GM23338 (cell line): ENCODE measurements around the gene TTPAL. TPM values are rescaled to one million over a fixed set of nuclear protein-coding genes. Genes with fewer than 3 reads are reported as not detected.

Source experiments
- ATAC-seq: fragments of 200-7000 bp; cut with Tn5 transposase; 3 replicates; pipeline ENCODE4 v1.9.1; 2020
- DNase-seq: peaks from one replicate; pipeline ENCODE4 v3.0.0-alpha.2; 2015; ENCODE audit warnings: low spot score
- H2AFZ ChIP-seq: fragments of 200-600 bp; sonication (generic); 2 replicates; pipeline ENCODE4 v1.8.0; 2016; ENCODE audit warnings: antibody characterized with exemption, mild to moderate bottlenecking, moderate library complexity
- H3F3A ChIP-seq: fragments of 200-600 bp; sonication (generic); replicated peaks from 2 replicates; pipeline ENCODE4 v1.8.0; 2017; ENCODE audit warnings: antibody characterized with exemption, mixed run types, low read depth
- H3K27ac ChIP-seq: fragments of 200-600 bp; sonication (generic); 2 replicates; pipeline ENCODE4 v1.6.1; 2016; ENCODE audit warnings: low read depth
- H3K27me3 ChIP-seq: fragments of 200-600 bp; sonication (generic); 2 replicates; pipeline ENCODE4 v1.8.0; 2016; ENCODE audit warnings: mild to moderate bottlenecking, mixed run types, moderate library complexity; ENCODE audit not compliant: insufficient read depth
- H3K36me3 ChIP-seq: fragments of 200-600 bp; sonication (generic); 2 replicates; pipeline ENCODE4 v1.8.0; 2016; ENCODE audit warnings: mild to moderate bottlenecking; ENCODE audit not compliant: insufficient read depth
- H3K4me1 ChIP-seq: fragments of 200-600 bp; sonication (generic); 2 replicates; pipeline ENCODE4 v1.8.0; 2016; ENCODE audit warnings: mild to moderate bottlenecking, moderate library complexity; ENCODE audit not compliant: insufficient read depth
- H3K4me2 ChIP-seq: fragments of 200-600 bp; sonication (generic); 2 replicates; pipeline ENCODE4 v1.7.1; 2017; ENCODE audit warnings: mixed run types
- H3K4me3 ChIP-seq: fragments of 200-600 bp; sonication (generic); 2 replicates; pipeline ENCODE4 v1.6.1; 2016; ENCODE audit warnings: mixed run types
- H3K79me2 ChIP-seq: fragments of 200-600 bp; sonication (generic); replicated peaks from 2 replicates; pipeline ENCODE4 v1.8.0; 2017; ENCODE audit warnings: mild to moderate bottlenecking; ENCODE audit not compliant: insufficient read depth
- H3K9me2 ChIP-seq: fragments of 200-600 bp; sonication (generic); 2 replicates; pipeline ENCODE4 v1.8.0; 2017; ENCODE audit not compliant: insufficient read depth
- H4K20me1 ChIP-seq: fragments of 200-600 bp; sonication (generic); replicated peaks from 2 replicates; pipeline ENCODE4 v1.8.0; 2017; ENCODE audit warnings: mild to moderate bottlenecking; ENCODE audit not compliant: insufficient read depth
- H3K27ac Mint-ChIP-seq: 2 replicates; pipeline ENCODE4 v1.8.0; 2020; ENCODE audit warnings: inconsistent platforms, mild to moderate bottlenecking, moderate library complexity, mixed read lengths
- H3K27me3 Mint-ChIP-seq: 3 replicates; pipeline ENCODE4 v1.8.0; 2022; ENCODE audit warnings: low read depth, mild to moderate bottlenecking, moderate library complexity, mixed read lengths, inconsistent platforms; ENCODE audit not compliant: insufficient read depth, poor library complexity
- H3K36me3 Mint-ChIP-seq: 3 replicates; pipeline ENCODE4 v1.8.0; 2021; ENCODE audit warnings: low read depth, mild to moderate bottlenecking, inconsistent platforms, moderate library complexity, mixed read lengths
- H3K4me1 Mint-ChIP-seq: 3 replicates; pipeline ENCODE4 v1.8.0; 2020; ENCODE audit warnings: mild to moderate bottlenecking, inconsistent platforms, mixed read lengths
- H3K4me3 Mint-ChIP-seq: 3 replicates; pipeline ENCODE4 v1.8.0; 2021; ENCODE audit warnings: moderate library complexity, mild to moderate bottlenecking, inconsistent platforms, mixed read lengths
- H3K9me3 Mint-ChIP-seq: 3 replicates; pipeline ENCODE4 v1.8.0; 2020; ENCODE audit warnings: moderate library complexity, mild to moderate bottlenecking, inconsistent platforms, mixed read lengths
- CREB1 ChIP-seq: fragments of 250-450 bp; sonication (Bioruptor Pico); IDR thresholded peaks from 2 replicates; pipeline ENCODE4 v1.5.0; 2020; ENCODE audit warnings: low read depth, mild to moderate bottlenecking, moderate library complexity
- EZH2 ChIP-seq: fragments of 200-600 bp; sonication (generic); IDR thresholded peaks from one replicate; pipeline ENCODE4 v1.8.0; 2017; ENCODE audit warnings: antibody characterized with exemption, mild to moderate bottlenecking, low read depth; ENCODE audit not compliant: unreplicated experiment
- EZH2phosphoT487 ChIP-seq: fragments of 200-600 bp; sonication (generic); IDR thresholded peaks from one replicate; pipeline ENCODE4 v1.8.1; 2018; ENCODE audit warnings: antibody characterized with exemption; ENCODE audit not compliant: unreplicated experiment
- JUNB ChIP-seq: IDR thresholded peaks from one replicate; pipeline ENCODE4 v1.6.1; 2016; ENCODE audit warnings: antibody characterized with exemption; ENCODE audit not compliant: unreplicated experiment
- NANOG ChIP-seq: IDR thresholded peaks from 2 replicates; pipeline ENCODE4 v1.6.1; 2016; ENCODE audit warnings: antibody characterized with exemption, borderline replicate concordance
- POLR2AphosphoS5 ChIP-seq: IDR thresholded peaks from 2 replicates; pipeline ENCODE4 v1.6.1; 2016; ENCODE audit warnings: antibody characterized with exemption, low read depth
- STAT1 ChIP-seq: IDR thresholded peaks from one replicate; pipeline ENCODE4 v1.6.1; 2016; ENCODE audit warnings: antibody characterized with exemption; ENCODE audit not compliant: unreplicated experiment
- ZNF114 ChIP-seq: fragments of 250-450 bp; sonication (Bioruptor Pico); IDR thresholded peaks from 2 replicates; pipeline ENCODE4 v1.5.0; 2020; ENCODE audit warnings: mild to moderate bottlenecking, moderate library complexity
- ZNF331 ChIP-seq: fragments of 250-450 bp; sonication (Bioruptor Pico); IDR thresholded peaks from 2 replicates; pipeline ENCODE4 v1.5.0; 2020; ENCODE audit warnings: low read depth, mild to moderate bottlenecking, moderate library complexity
- polyA plus RNA-seq: library from polyadenylated mRNA; unstranded; fragments of >200 nt; fragmentation: Nextera tagmentation; extraction: Ambion mirVana; gene quantifications from 2 replicates; pipeline ENCODE4 v1.2.1, GENCODE V29; 2016
- total RNA-seq: library from RNA; depleted of rRNA; stranded (reverse); fragments of >200 nt; shearing (Covaris generic); gene quantifications from 2 replicates; pipeline ENCODE4 v1.2.3, GENCODE V29; 2014
- TF ChIP-seq, protein P1 (sequence below): fragments of 250-450 bp; sonication (Bioruptor Pico); IDR thresholded peaks from 2 replicates; pipeline ENCODE4 v1.5.0; 2020; ENCODE audit warnings: mild to moderate bottlenecking, moderate library complexity
- TF ChIP-seq, protein P2 (sequence below), 2 experiments: fragments of 200-600 bp in 1 of 2; sonication (generic) in 1 of 2; conservative IDR thresholded peaks; 2 replicates each; pipeline versions ENCODE4 v1.5.1 to v1.6.1; 2016 to 2017; ENCODE audit warnings: antibody characterized with exemption in 2 of 2, low read depth in 2 of 2, mild to moderate bottlenecking in 2 of 2, moderate library complexity in 1 of 2
- TF ChIP-seq, protein P3 (sequence below): IDR thresholded peaks from one replicate; pipeline ENCODE4 v1.6.1; 2018; ENCODE audit warnings: antibody characterized with exemption; ENCODE audit not compliant: unreplicated experiment

Gene TTPAL
- total and polyA plus RNA-seq, 2 experiments from 2014 or later, result 3.7 to 10.2 TPM

DNA sequence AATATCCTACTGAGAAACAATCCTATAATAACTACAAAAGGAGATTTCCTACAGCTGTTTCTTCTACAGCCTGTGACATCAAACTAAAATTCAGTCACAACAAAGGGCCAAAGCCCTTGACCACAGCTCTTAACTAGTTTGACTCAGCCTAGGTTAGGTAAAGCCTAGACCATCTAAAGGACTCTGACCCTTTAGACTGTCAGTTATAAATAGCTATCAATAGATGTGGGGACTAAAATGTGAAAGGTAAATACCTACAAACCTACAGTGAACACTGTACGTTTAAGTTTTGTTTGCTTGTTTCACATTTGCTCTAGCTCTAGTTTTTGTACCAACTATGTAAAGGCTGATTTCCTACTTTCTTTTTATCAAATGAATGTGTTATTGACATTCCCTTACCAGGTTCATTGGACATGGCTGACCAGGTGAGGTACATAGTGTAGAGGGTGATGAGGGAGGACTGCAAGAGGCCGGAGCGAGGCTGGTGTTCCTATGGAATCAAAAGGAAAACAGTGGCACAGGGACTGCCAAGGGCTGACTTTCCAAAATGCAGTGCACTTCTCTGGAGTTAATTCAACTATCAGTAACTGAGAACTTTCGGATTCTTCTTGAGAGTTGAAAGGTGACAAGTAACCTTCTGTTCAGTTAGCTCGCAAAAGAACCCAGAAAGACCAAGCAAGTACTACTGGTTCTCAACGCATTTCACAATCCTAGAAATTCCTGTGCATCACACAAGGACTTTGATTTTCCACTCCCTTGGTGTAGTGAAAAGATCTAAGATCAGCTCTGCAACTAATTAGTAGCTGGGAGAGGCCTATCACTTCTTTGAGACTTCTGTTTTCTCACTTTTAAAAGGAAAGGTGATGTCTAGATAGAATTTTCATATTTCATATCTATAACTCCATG is 29.0 kb downstream of the TTPAL start:
- no peak for DNase-seq
- H3K27me3 ChIP-seq, result no peaks in the 10 kb centered on the region
- Mint-ChIP-seq H3K27me3 (no peaks in the 10 kb centered on the region), H3K27ac (no peak overlapping the region), H3K4me3 (no peak overlapping the region), H3K4me1 (no peaks in the 10 kb centered on the region), H3K36me3 (peaks cover 42% of the 10 kb centered on the region), H3K9me3 (no peaks in the 10 kb centered on the region)
- no peaks in the 10 kb centered on the region; the same call in 1 of the 2 replicates for H4K20me1 ChIP-seq
- peaks cover 32% of the 10 kb centered on the region for H3K36me3 ChIP-seq
- no peaks in the 10 kb centered on the region for H3K4me1 ChIP-seq
- no peak overlapping the region for H3K4me3 ChIP-seq
- no peak overlapping the region for H3K27ac ChIP-seq
- TF ChIP-seq, protein P1, sequence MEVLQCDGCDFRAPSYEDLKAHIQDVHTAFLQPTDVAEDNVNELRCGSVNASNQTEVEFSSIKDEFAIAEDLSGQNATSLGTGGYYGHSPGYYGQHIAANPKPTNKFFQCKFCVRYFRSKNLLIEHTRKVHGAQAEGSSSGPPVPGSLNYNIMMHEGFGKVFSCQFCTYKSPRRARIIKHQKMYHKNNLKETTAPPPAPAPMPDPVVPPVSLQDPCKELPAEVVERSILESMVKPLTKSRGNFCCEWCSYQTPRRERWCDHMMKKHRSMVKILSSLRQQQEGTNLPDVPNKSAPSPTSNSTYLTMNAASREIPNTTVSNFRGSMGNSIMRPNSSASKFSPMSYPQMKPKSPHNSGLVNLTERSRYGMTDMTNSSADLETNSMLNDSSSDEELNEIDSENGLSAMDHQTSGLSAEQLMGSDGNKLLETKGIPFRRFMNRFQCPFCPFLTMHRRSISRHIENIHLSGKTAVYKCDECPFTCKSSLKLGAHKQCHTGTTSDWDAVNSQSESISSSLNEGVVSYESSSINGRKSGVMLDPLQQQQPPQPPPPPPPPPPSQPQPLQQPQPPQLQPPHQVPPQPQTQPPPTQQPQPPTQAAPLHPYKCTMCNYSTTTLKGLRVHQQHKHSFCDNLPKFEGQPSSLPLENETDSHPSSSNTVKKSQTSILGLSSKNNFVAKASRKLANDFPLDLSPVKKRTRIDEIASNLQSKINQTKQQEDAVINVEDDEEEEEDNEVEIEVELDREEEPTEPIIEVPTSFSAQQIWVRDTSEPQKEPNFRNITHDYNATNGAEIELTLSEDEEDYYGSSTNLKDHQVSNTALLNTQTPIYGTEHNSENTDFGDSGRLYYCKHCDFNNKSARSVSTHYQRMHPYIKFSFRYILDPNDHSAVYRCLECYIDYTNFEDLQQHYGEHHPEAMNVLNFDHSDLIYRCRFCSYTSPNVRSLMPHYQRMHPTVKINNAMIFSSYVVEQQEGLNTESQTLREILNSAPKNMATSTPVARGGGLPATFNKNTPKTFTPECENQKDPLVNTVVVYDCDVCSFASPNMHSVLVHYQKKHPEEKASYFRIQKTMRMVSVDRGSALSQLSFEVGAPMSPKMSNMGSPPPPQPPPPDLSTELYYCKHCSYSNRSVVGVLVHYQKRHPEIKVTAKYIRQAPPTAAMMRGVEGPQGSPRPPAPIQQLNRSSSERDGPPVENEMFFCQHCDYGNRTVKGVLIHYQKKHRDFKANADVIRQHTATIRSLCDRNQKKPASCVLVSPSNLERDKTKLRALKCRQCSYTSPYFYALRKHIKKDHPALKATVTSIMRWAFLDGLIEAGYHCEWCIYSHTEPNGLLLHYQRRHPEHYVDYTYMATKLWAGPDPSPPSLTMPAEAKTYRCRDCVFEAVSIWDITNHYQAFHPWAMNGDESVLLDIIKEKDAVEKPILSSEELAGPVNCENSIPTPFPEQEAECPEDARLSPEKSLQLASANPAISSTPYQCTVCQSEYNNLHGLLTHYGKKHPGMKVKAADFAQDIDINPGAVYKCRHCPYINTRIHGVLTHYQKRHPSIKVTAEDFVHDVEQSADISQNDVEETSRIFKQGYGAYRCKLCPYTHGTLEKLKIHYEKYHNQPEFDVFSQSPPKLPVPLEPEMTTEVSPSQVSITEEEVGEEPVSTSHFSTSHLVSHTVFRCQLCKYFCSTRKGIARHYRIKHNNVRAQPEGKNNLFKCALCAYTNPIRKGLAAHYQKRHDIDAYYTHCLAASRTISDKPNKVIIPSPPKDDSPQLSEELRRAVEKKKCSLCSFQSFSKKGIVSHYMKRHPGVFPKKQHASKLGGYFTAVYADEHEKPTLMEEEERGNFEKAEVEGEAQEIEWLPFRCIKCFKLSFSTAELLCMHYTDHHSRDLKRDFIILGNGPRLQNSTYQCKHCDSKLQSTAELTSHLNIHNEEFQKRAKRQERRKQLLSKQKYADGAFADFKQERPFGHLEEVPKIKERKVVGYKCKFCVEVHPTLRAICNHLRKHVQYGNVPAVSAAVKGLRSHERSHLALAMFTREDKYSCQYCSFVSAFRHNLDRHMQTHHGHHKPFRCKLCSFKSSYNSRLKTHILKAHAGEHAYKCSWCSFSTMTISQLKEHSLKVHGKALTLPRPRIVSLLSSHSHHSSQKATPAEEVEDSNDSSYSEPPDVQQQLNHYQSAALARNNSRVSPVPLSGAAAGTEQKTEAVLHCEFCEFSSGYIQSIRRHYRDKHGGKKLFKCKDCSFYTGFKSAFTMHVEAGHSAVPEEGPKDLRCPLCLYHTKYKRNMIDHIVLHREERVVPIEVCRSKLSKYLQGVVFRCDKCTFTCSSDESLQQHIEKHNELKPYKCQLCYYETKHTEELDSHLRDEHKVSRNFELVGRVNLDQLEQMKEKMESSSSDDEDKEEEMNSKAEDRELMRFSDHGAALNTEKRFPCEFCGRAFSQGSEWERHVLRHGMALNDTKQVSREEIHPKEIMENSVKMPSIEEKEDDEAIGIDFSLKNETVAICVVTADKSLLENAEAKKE, result no peak
- TF ChIP-seq JUNB, result no peak
- TF ChIP-seq ZNF331, result no peak
- TF ChIP-seq, protein P2, sequence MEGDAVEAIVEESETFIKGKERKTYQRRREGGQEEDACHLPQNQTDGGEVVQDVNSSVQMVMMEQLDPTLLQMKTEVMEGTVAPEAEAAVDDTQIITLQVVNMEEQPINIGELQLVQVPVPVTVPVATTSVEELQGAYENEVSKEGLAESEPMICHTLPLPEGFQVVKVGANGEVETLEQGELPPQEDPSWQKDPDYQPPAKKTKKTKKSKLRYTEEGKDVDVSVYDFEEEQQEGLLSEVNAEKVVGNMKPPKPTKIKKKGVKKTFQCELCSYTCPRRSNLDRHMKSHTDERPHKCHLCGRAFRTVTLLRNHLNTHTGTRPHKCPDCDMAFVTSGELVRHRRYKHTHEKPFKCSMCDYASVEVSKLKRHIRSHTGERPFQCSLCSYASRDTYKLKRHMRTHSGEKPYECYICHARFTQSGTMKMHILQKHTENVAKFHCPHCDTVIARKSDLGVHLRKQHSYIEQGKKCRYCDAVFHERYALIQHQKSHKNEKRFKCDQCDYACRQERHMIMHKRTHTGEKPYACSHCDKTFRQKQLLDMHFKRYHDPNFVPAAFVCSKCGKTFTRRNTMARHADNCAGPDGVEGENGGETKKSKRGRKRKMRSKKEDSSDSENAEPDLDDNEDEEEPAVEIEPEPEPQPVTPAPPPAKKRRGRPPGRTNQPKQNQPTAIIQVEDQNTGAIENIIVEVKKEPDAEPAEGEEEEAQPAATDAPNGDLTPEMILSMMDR (conservative IDR thresholded peaks at IDR 0.05; ENCODE audit: low read depth in 2 of 2), result no peak
- TF ChIP-seq EZH2, result no peak
- TF ChIP-seq NANOG, result no peak
- no peak for TF ChIP-seq CREB1 (CRISPR knock-in tag)
- TF ChIP-seq EZH2phosphoT487, result no peak
- no peak for TF ChIP-seq ZNF114 (CRISPR knock-in tag)
- TF ChIP-seq, protein P3, sequence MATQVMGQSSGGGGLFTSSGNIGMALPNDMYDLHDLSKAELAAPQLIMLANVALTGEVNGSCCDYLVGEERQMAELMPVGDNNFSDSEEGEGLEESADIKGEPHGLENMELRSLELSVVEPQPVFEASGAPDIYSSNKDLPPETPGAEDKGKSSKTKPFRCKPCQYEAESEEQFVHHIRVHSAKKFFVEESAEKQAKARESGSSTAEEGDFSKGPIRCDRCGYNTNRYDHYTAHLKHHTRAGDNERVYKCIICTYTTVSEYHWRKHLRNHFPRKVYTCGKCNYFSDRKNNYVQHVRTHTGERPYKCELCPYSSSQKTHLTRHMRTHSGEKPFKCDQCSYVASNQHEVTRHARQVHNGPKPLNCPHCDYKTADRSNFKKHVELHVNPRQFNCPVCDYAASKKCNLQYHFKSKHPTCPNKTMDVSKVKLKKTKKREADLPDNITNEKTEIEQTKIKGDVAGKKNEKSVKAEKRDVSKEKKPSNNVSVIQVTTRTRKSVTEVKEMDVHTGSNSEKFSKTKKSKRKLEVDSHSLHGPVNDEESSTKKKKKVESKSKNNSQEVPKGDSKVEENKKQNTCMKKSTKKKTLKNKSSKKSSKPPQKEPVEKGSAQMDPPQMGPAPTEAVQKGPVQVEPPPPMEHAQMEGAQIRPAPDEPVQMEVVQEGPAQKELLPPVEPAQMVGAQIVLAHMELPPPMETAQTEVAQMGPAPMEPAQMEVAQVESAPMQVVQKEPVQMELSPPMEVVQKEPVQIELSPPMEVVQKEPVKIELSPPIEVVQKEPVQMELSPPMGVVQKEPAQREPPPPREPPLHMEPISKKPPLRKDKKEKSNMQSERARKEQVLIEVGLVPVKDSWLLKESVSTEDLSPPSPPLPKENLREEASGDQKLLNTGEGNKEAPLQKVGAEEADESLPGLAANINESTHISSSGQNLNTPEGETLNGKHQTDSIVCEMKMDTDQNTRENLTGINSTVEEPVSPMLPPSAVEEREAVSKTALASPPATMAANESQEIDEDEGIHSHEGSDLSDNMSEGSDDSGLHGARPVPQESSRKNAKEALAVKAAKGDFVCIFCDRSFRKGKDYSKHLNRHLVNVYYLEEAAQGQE, result no peak
- TF ChIP-seq POLR2AphosphoS5, result no peak
- no peak for TF ChIP-seq STAT1
- no peaks in the 10 kb centered on the region for H3F3A ChIP-seq
- no peaks in the 10 kb centered on the region for H3K9me2 ChIP-seq
- no peak overlapping the region for H3K4me2 ChIP-seq
- no peak for ATAC-seq
- H2AFZ ChIP-seq, result no peak overlapping the region
- no peaks in the 10 kb centered on the region for H3K79me2 ChIP-seq
